Right renal cortex interstitium (tissue), 3 donors: ENCODE data around the gene SEMA6A. TPM values are rescaled to one million over a fixed set of nuclear protein-coding genes. Genes with fewer than 3 reads are reported as not detected.
"Not testable (repeated sequence)": the region's sequence is repeated elsewhere in the genome, so short reads cannot be mapped to it uniquely, and the experiment has no call there.

Experiments used
- DNase-seq, 3 donors: peaks; one replicate each; pipeline ENCODE4 v3.0.0-alpha.2; 2013; ENCODE audit warnings: low read depth in 3 of 3, low spot score in 2 of 3
- polyA plus RNA-seq, 3 donors: library from polyadenylated mRNA; unstranded; fragments of 120-200 nt; gene quantifications; one replicate each; pipeline ENCODE4 v1.2.1, GENCODE V29; 2013; ENCODE audit not compliant: insufficient read length in 3 of 3

SEMA6A gene
- polyA plus RNA-seq, 3 donors, result 47.0 to 59.3 (median 50.9) TPM

DNA sequence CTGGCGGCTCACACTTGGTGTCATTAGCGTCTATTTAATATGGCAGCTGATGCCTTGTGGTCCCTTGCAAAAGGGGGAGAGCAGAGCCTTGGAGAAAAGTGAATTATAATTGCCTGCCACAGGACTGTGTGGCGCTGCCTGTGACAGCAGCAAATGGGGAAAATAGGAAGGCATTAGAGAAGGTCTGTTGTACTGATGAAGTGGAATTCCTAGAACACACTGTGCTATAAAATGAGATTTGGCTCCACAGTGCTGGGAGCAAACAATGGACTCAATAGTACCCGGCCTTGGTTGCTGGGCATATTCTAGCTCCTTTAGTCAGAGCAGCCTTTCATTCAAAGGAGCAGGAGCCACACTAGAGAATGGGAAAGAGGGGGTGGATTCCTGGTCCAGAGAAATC lies 21.3 kb downstream of the SEMA6A start:
- no peak for DNase-seq

DNA sequence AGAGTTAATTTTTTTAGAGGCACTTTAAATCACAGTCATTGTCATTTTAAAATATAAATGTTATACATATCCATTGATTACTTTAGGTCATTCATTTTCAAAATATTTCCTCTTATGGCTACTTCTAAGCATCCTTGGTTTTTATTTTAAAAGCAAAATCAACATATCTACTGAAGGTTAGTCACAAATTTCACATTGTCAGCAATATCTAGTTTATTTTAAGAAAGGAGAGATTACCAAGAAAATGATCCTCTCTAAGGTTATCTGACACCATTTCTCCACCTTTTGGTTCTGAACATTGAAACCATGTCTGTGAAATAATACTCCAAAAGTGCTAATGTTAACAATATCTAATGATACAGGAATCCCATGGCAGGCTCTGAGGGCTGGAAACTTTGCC lies 24.5 kb downstream of the SEMA6A start:
- DNase-seq, result no peak

DNA sequence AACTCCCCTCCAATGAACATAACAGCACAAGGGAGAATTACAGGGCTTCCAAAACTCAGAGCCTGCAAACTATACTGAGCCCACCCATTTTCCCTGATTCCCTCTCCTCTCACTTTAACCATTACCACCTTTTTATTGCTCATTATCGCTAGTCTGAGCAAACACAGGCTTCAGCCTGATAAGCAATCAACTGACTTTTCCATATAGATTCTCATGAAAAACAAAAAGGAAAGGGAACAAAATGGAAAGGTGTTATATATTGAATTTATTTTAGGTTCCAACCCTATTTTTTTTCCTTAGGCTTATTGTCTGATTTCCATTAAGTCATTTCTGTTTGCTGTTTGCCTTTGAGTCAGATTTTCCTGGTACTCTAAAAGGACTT lies 27.9 kb downstream of the SEMA6A start:
- no peak for DNase-seq

DNA sequence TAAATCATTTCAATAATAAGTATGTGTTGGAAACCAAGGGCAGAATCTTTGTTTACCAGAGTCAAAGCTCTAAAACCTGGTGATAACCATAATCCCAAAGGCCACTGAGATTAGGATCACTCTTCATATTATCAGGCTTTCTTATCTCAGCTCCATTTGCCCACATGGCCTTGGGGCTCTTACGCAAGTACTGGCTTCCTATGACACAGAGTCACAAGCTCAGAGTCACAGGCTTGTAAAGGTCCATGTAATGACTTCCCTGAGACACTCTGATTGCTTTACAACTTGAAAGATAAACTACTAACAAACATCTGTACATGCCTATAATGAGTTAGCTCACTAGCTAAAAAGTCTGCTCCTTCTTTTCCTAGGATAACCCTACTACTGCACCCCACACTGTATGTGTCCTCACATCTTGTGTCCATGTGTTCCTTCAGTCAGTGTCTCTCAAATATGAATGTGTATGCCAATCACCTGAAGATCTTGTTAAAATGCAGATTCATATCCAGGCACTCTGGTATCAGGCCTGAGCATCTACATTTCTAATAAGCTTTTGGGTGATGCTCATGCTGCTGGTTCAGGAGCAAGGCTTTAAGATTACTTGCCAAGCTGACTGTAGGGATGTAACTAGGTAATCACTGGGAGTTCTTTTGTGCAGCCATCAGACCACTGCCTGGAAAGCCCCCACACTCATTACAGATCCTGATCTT lies 28.4 kb downstream of the SEMA6A start:
- no peak for DNase-seq

DNA sequence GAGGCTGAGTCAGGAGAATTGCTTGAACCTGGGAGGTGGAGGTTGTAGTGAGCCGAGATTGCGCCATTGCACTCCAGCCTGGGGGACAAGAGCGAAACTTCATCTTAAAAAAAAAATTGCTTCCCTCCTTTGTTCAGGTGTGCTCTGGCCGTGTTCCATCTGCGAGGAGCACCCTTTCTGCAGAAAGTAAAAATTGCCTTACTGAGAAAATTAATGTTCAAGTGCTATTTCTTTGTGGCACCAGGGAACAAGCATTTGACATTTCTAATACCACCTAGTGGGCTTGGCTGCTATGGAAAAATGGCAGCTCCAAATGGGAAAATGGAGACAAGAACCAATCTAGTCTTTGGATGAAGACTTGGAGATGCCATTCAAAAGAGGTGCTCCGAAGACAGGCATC lies 29.2 kb downstream of the SEMA6A start:
- DNase-seq, result not testable (repeated sequence)

DNA sequence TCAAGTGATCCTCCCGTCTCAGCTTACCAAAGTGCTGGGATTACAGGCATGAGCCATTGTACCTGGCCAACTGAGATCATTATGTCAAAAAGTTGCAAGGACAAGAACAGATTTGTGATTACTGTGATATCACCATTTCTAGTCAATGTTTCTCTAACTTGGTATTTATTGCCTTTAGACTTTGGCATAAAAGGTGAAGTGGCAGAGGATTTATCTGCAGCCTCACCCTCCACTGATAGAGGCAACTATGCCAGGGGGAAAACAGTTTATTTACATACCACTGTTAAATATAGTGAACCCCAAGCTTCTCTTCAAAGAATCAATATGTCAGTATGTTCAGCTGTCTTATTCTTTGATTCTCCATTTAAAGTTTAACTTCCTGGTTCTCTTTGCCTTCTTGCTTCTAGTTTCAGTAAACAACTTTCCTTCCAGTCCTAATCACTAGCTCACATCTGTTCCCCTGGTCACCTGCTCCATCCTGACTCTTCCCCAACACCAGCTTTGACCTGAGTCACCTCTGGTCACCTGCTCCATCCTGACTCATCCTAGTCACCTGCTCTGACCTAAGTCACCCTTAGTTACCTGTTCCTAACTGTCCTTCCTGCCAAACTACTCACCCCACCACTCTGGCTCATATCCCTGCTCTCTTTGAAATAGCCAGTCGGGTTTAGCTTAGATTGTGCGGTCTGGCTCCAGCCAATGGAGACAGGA lies 29.9 kb downstream of the SEMA6A start:
- no peak for DNase-seq

DNA sequence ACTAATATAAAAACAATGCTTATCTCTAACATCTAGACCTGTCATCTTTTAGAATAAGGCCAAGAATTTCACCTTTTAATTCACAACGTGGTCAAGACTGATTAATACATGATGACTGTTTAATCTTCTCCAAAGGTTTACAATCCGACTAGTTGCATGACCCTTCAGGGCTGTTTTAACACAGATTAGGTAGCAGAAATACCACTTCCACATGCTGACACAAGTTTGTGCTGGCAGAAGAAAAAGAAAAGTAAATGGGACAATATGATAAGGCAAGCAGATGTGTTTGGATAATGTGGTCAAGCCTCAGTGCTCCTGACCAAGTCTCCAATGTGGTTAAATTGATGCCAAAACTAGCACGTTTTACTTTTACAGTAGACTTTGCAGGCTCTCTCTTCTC lies 31.1 kb downstream of the SEMA6A start:
- no peak for DNase-seq

DNA sequence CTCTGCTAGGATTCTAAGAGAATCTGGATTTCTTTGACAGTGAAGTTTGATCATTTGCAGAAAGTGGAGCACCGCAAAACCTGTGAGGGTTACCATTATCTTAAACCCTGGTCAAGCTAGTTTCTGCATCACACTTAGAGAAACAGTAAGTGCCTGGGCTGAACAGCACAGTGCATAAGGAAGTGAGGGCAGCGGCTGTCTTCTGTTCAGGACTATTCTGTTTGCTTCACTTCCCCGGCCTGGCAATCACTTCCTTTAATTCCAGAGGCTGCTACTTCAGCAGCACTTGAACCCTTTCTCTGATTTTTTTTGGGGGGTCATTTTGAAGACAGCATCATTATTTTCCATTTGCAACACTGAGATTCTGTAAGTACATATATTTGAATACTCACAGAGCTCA lies 32.0 kb downstream of the SEMA6A start:
- no peak for DNase-seq

DNA sequence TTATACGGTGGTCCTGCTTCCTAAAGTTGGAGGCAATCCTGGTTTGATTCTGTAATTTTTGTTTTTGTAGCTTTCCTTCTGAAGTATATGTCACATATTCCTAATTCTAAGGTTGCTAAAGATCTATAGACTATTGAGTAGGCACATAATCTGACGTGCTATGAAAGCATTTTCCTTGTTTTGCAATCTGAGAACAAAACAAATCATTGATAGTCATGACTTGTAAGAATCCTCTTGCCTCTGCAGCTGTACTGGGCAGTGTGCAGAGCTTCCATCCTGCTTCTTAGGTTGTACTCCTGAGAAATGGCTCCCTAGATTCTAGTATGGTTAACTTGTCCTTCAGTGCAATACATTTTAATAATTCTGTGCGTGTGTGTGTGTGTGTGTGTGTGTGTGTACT lies 35.4 kb downstream of the SEMA6A start:
- DNase-seq, result no peak

DNA sequence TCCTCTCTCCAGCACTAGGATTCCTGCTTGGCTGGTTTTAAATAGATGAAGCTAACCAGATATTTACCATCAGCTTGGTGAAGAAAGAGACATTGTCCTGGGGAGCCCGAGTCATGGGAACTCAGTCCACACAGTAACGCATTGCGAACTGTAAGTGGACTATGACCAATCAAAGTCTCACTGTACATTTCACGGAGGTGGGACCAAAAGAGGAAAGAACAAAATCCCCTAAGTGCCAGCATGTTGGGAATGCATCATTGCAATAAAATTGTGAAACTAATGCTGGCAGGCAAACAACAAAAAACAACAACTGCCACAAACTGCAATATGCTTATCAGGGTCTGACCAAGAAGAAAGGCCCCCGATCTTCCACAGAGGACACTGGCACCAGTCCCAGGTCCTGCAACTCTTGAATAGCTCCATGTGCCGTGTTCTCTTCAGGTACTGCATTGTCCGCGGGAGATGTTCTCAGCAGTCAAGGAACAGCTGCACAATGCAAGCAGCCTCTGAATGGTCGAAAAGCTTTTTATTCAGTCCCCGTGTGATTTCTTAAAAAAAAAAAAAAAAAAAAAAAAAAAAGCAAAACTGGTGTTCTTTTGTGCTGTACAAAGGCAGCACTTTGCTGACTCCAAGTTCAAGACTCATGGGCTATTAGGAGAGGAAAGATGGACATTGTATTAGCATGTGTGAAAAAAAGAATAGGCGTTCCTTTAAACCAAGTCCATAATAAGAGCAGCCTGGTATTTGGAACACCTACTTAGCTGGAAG lies 38.1 kb downstream of the SEMA6A start:
- DNase-seq, result no peak

DNA sequence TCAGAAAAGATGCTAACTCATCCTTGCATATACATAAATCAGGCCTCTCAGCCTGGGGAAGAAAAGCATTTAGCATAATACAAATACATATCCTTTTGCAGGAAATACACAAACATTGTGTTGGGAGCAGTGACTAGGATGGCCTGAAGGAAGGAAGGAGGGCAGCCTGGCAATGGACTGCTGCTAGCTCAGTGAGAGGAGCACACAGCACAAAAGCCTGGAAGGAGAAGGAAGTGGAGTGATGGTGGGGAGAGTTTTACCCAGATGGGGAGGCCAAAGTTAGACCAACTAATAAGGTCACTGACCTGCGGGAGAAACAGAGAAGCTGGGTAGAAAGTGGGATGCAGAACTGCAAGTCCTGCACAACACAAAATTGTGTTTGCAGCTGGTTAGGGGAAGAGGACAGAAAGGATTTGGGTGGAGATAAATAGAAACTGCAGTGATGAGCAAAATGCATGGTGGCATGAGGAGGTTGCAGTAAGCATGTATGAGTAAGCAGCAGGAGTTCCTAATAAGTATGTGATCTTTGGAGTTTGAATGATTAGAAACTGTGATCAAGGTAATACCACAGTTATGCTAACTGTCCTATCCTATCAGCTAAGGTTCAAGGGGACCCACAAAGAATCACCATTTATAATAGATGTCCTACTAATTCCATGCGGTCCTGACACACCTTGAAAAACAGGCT lies 39.5 kb downstream of the SEMA6A start:
- DNase-seq, result no peak

DNA sequence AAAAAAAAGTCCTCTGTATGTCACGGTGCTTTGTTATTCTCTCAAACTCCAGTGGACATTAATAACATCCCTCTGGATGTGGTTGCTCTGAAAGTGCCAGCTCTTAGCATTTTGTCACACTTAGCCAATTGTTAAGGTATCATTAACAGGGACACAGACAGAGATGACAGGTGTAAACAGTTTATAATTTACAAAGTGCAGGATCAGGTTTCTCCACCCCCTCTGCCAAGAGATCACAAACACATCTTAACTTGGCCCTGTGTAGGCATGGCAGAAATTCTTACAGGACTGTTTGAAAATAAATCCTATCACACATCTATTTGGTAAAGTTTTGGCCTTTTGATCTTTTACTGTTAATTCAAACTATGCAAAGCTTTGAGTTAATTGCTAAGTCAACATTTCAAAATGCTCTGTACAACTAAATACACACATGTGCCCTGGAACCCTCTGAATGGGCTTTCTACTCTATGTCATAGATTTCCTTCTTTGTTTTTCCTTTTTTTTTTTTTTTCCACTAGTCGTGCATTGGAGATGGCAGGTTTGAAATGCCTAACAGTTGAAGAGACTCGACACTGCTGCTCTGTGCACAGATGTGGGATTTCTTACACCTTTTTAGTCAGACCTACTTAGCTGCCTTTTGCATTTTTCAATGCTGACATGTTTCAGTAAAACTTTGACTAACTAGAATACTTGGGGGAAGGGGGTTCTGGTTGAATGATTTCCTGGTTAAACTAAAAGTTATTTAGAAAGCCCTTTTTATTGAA lies 41.7 kb downstream of the SEMA6A start:
- no peak for DNase-seq

DNA sequence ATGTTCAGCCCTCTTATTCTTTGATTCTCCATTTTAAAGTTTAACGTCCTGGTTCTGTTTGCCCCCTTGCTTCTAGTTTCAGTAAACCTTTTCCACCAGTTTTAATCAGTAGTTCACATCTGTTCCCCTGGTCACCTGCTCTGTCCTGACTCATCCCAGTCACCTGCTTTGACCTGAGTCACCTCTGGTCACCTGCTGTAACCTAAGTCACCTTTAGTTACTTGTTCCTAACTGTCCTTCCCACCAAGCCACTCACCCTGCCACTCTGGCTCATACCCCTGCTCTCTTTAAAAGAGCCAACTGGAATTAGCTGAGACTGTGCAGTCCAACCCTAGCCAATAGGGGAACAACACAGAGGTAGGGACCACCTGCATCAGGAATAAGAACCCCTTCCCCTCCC lies 43.0 kb downstream of the SEMA6A start:
- no peak for DNase-seq

DNA sequence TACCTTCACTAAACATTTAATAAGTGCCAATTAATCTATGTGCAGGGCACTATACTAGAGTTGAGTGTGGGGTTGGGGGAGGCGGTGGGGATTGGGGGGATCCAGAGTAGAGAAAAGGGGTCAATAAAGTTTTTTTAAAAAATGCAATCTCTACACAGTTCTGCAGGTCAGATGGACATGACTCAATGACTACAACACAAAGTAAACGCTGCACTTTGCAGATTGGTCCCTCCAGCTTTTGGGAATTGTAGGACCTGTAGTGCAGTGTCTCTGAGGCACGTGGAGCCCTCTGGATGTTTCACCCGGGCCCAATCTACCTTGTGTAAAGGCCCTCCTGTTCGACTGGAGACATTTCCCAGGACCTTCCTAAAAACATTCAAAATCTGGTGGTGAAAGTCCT lies 43.5 kb downstream of the SEMA6A start:
- no peak for DNase-seq

DNA sequence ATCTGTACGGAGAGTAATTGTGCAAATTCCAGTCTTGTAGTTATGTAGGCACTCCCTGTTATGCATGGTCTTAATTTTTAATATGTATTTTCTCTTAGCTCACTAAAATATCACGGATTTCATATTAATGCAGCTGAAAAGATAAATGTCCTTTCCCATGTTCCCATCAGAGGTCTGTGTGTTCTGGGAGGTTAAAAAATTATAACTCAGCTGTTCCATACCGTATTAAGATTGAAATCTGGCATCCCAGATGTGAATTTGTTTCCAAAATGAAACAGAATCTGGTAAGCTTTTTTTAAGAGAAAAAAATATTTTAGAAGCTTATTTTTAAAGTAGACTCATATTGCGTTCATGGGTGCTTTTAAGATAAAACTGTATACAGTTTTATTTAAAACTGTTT lies 44.3 kb downstream of the SEMA6A start:
- DNase-seq, result no peak

DNA sequence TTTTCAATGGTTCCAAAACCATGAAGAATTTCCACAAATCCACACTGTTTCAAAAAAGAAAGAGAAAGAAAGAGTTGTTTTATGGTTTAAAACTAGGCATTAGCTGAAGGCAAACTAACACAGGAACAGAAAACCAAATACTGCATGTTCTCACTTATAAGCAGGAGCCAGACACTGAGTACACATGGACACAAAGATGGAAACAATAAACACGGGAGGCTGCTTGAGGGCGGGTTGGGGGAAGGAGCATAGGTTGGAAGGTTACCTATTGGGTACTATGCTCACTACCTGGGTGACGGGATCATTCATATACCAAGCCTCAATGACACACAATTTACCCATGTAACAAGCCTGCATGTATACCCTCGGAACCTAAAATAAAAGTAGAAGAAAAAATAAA lies 45.0 kb downstream of the SEMA6A start:
- no peak for DNase-seq

DNA sequence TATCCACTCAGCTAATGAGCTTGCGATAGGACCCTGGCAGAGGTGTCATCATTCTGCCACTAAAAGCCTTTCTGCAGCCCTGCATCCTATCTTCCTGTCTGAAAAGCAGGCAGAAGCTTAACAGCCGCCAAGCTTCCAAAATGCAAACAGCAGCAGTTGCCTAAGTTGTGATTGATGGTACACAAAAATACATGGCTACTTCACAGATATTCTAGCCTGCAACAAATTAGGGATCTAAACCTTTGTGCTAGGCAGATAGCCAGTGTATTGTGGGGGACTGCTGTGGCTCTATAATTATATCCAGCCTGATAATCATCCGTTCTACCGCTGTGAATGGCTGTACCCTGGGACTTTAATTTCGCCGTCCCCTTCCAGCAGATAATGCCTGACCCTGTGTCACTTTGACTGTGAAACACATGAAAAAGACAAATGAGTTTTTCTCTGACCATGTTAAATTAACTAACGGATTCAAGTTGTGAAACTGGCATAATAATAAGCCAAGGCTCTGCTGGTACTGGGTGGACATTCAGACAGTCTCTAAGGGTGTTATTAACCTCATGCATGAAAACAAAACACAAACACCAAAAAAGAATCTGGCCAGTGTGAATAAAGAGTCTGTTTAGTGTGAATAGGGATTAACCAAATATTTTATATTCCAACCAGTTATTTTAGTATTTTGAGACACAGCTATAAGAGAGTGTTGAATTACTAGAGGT lies 45.9 kb downstream of the SEMA6A start:
- DNase-seq, result no peak

DNA sequence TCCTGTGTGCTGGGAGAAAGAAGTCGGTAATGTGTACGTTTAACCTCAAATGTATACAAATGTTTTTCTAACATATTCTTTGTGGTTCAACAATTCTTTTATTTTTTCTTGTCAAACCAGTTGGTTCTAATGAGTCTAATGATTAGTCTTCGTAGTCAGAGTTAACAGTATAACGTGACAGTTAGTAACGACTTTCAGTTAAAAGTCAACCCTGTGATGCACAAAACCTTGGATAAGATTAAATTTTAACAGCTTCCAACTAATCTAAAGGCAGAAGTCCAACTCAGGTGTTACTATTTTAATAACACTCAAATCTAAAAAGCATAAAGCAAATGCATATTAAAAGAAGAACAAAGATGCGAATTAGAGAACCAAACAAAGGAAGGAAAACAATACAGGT lies 47.0 kb downstream of the SEMA6A start:
- DNase-seq, result no peak

DNA sequence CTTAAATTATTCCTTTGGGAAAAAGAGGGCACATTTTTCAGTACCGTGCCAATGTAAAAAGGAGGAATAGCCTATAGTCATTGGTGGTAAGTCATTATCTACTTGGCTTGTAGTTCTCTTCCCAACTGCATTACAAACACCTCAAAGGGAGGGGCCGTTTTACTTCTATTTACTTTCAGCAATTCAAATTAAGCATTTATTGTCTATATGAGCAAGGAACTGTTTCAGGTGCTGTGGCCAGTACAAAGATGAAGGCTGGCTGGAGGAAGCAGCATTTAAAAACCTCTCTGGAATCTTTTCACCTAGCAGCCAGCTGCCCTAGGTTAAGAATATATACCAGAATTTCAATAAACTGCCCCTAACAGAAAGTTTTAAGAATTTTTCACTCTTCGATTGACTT lies 48.9 kb downstream of the SEMA6A start:
- DNase-seq, result no peak

DNA sequence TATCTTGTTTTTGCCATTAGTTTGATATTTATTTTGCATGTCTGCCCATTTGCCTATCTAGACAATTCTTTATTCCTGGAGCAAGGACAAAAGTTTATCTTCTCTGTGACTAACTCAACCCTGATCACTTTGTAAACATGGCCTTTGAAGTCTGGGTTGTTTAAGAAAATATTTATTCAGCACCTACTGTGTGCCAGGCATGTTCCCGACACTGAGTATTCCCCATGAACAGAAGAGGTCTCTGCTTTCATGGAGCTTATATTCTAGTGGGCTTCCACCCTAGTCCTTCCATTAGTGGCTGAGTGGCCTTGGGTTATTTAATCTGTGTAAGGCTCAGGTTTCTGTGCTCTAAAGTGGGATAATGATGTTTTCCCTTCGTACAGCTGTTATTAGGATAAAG lies 49.7 kb downstream of the SEMA6A start:
- no peak for DNase-seq
